ENCODE results near the gene NDUFS2. TPM values are rescaled to one million over a fixed set of nuclear protein-coding genes. Genes with fewer than 3 reads are reported as not detected.

Gene NDUFS2
- 161 TPM for total RNA-seq

GRCh38 chr1:161201836-161202712 lies at the start of gene NDUFS2:
Gene NDUFS2, plus strand, starts transcription at chr1:161202367. Its CDS starts 19 bp downstream, at chr1:161202386.

GRCh38 chr1:161153682-161154337 lies 48.4 kb upstream of the NDUFS2 start, which contains the start of gene UFC1:
Gene UFC1, plus strand, starts transcription at chr1:161153978. Its CDS starts 20 bp downstream, at chr1:161153998.

GRCh38 chr1:161159087-161159912 lies 42.9 kb upstream of the NDUFS2 start, which contains the start of gene USP21:
Gene USP21, plus strand, starts transcription at chr1:161159500. Its CDS starts 1,141 bp downstream, at chr1:161160641.

GRCh38 chr1:161165742-161166668 lies 36.2 kb upstream of the NDUFS2 start, which contains the start of gene PPOX:
Gene PPOX, plus strand, starts transcription at chr1:161166426. Its CDS starts 422 bp downstream, at chr1:161166848.

GRCh38 chr1:161177112-161177935 lies 24.8 kb upstream of the NDUFS2 start, which contains the start of gene B4GALT3:
Gene B4GALT3, minus strand, starts transcription at chr1:161177507. Its CDS starts 1,447 bp downstream, at chr1:161176060.

GRCh38 chr1:161198897-161199431 lies 3.2 kb upstream of the NDUFS2 start, which contains the start of gene ADAMTS4:
Gene ADAMTS4, minus strand, starts transcription at chr1:161199054. Its CDS starts 427 bp downstream, at chr1:161198627.

GRCh38 chr1:161215076-161215475 lies 12.9 kb downstream of the NDUFS2 start, which contains the start of gene FCER1G:
Gene FCER1G, plus strand, starts transcription at chr1:161215295. Its CDS starts 27 bp downstream, at chr1:161215322.

GRCh38 chr1:161225534-161226319 lies 23.6 kb downstream of the NDUFS2 start, which contains the start of gene TOMM40L:
Gene TOMM40L, plus strand, starts transcription at chr1:161226060. Its CDS starts 430 bp downstream, at chr1:161226490.

GRCh38 chr1:161238039-161238473 lies 35.9 kb downstream of the NDUFS2 start, which contains the start of gene NR1I3:
Gene NR1I3, minus strand, starts transcription at chr1:161238203. Its CDS starts 1,638 bp downstream, at chr1:161236565.

GRCh38 chr1:161258439-161259344 lies 56.5 kb downstream of the NDUFS2 start, which contains the start of gene PCP4L1:
Gene PCP4L1, plus strand, starts transcription at chr1:161258745. Its CDS starts 230 bp downstream, at chr1:161258975.

Other genes with a start within 250 kb of the NDUFS2 start
- not detected for gene ITLN2, start 247.6 kb upstream of the NDUFS2 start, total RNA-seq
- gene F11R, start 181.2 kb upstream of the NDUFS2 start, total RNA-seq = 96.5 TPM
- 56.5 TPM for gene TSTD1, start 163.4 kb upstream of the NDUFS2 start, total RNA-seq
- 63.2 TPM for gene USF1, start 156.4 kb upstream of the NDUFS2 start, total RNA-seq
- gene ARHGAP30, start 132.5 kb upstream of the NDUFS2 start, total RNA-seq = 5.5 TPM
- 6.3 TPM for gene NECTIN4, start 112.8 kb upstream of the NDUFS2 start, total RNA-seq
- gene KLHDC9, start 104.0 kb upstream of the NDUFS2 start, total RNA-seq = 10.7 TPM
- 16.2 TPM for gene PFDN2, start 84.3 kb upstream of the NDUFS2 start, total RNA-seq
- gene NIT1, start 84.3 kb upstream of the NDUFS2 start, total RNA-seq = 43.4 TPM
- 22.9 TPM for gene DEDD, start 69.7 kb upstream of the NDUFS2 start, total RNA-seq
- 58.5 TPM for gene UFC1, start 48.4 kb upstream of the NDUFS2 start, total RNA-seq
- gene USP21, start 42.9 kb upstream of the NDUFS2 start, total RNA-seq = 27.8 TPM
- 26.1 TPM for gene PPOX, start 35.9 kb upstream of the NDUFS2 start, total RNA-seq
- 40.8 TPM for gene B4GALT3, start 24.9 kb upstream of the NDUFS2 start, total RNA-seq
- 1.3 TPM for gene ADAMTS4, start 3.3 kb upstream of the NDUFS2 start, total RNA-seq
- gene FCER1G, start 12.9 kb downstream of the NDUFS2 start, total RNA-seq = 21.9 TPM
- 0.70 TPM for gene APOA2, start 21.3 kb downstream of the NDUFS2 start, total RNA-seq
- gene TOMM40L, start 23.7 kb downstream of the NDUFS2 start, total RNA-seq = 13.1 TPM
- 0.23 TPM for gene NR1I3, start 35.8 kb downstream of the NDUFS2 start, total RNA-seq
- 1.3 TPM for gene PCP4L1, start 56.4 kb downstream of the NDUFS2 start, total RNA-seq
- 8.2 TPM for gene MPZ, start 107.6 kb downstream of the NDUFS2 start, total RNA-seq
- gene SDHC, start 112.0 kb downstream of the NDUFS2 start, total RNA-seq = 104 TPM
- gene CFAP126, start 165.5 kb downstream of the NDUFS2 start, total RNA-seq = 0.82 TPM

All from metanephros (tissue), 1 donor.